RWPE2 (cell line): ENCODE measurements around the gene CEP20.

Experiments
- ATAC-seq: fragments of 200-7000 bp; cut with Tn5 transposase; 3 replicates; pipeline ENCODE4 v1.9.1; 2021; ENCODE audit warnings: low read depth
- DNase-seq: peaks from one replicate; pipeline ENCODE4 v3.0.0-alpha.2; 2020; ENCODE audit warnings: low spot score
- H3K27ac ChIP-seq: fragments of 450-650 bp; 2 replicates; pipeline ENCODE4 v1.5.1; 2017; ENCODE audit warnings: mild to moderate bottlenecking; ENCODE audit not compliant: poor library complexity, severe bottlenecking
- H3K27me3 ChIP-seq: fragments of 250-450 bp; sonication (Bioruptor Pico); 2 replicates; pipeline ENCODE4 v1.5.1; 2021; ENCODE audit warnings: mild to moderate bottlenecking, moderate library complexity; ENCODE audit not compliant: insufficient read depth, poor library complexity, severe bottlenecking
- H3K36me3 ChIP-seq: fragments of 250-450 bp; sonication (Bioruptor Pico); 2 replicates; pipeline ENCODE4 v1.5.1; 2020; ENCODE audit warnings: low read depth, mild to moderate bottlenecking, moderate library complexity
- H3K4me1 ChIP-seq: fragments of 250-450 bp; sonication (Bioruptor Pico); 2 replicates; pipeline ENCODE4 v1.5.1; 2021; ENCODE audit warnings: mild to moderate bottlenecking, moderate library complexity; ENCODE audit not compliant: insufficient read depth, poor library complexity, severe bottlenecking
- H3K4me3 ChIP-seq: fragments of 250-450 bp; sonication (Bioruptor Pico); 2 replicates; pipeline ENCODE4 v1.5.1; 2021; ENCODE audit warnings: mild to moderate bottlenecking, moderate library complexity; ENCODE audit not compliant: severe bottlenecking
- H3K9me3 ChIP-seq: fragments of 250-450 bp; sonication (Bioruptor Pico); 2 replicates; pipeline ENCODE4 v1.5.1; 2021; ENCODE audit warnings: mild to moderate bottlenecking, moderate library complexity; ENCODE audit not compliant: severe bottlenecking
- CTCF ChIP-seq: fragments of 450-650 bp; IDR thresholded peaks from one replicate; pipeline ENCODE4 v1.5.1; 2017; ENCODE audit warnings: mild to moderate bottlenecking, moderate library complexity; ENCODE audit not compliant: poor library complexity, severe bottlenecking

CEP20 gene

DNA sequence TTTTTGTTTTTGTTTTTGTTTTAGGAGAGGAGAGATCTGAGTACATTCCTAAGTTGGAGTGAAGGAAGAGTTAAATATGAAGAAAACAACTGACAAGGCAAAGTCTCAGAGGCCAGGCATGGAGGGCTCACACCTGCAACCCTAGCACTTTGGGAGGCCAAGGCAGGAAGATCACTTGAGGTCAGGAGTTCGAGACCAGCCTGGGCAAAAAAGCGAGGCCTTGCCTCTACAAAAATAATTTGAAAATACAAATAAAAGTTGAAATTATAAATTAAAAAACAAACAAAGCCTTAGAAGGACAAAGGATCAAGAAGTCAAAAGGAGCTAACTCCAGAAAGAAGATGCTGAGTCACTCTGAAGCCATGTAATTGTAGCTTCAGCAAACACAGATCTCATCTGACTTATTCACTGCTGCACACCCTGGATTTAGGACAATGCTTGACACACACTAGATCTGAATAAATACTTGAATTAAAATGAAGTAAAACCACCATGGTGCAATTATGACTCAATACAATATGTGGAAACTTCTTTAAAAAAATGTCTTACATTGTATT is 9.1 kb downstream of the CEP20 start:
- Histone ChIP-seq H3K27ac (peak overlapping the region; percentile 75), H3K9me3 (no peaks in the 10 kb centered on the region), H3K36me3 (peaks cover 51% of the 10 kb centered on the region), H3K4me1 (peaks cover 29% of the 10 kb centered on the region), H3K27me3 (no peaks in the 10 kb centered on the region), H3K4me3 (no peak overlapping the region)
- no peak for DNase-seq
- ATAC-seq, result peak; percentile 97
- TF ChIP-seq CTCF, result no peak

DNA sequence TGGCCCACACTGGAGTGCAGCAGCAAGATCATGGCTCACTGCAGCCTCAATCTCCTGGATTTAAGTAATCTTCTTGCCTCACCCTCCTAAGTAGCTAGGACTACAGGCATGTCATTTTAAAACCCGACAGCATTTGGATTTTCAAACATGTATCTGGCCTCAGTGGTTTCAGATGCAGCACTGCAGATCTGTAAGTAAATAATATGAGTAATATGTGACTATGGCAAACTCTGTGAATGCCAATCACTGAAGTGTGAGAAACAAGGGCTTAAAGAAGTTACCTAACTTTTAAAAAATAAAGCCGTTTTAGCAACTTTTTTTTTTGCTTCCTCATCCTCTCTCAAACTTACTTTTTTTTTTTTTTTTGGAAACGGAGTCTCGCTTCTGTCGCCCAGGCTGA is 11.9 kb downstream of the CEP20 start:
- no peak overlapping the region for H3K27ac ChIP-seq
- no peak overlapping the region for H3K4me3 ChIP-seq
- H3K4me1 ChIP-seq, result peaks cover 27% of the 10 kb centered on the region
- TF ChIP-seq CTCF, result no peak
- ATAC-seq (no peak), DNase-seq (no peak)
- no peaks in the 10 kb centered on the region for H3K9me3 ChIP-seq
- H3K27me3 ChIP-seq, result no peaks in the 10 kb centered on the region
- peaks cover 47% of the 10 kb centered on the region for H3K36me3 ChIP-seq

GRCh38 chr16:15874745-15875314 is 13.6 kb downstream of the CEP20 start:
- peaks cover 52% of the 10 kb centered on the region for H3K36me3 ChIP-seq
- no peaks in the 10 kb centered on the region for H3K27me3 ChIP-seq
- H3K4me3 ChIP-seq, result no peak overlapping the region
- peak; percentile 95 for TF ChIP-seq CTCF
- ATAC-seq (peak; percentile 59), DNase-seq (no peak)
- peaks cover 10% of the 10 kb centered on the region for H3K4me1 ChIP-seq
- H3K27ac ChIP-seq, result no peak overlapping the region
- H3K9me3 ChIP-seq, result no peaks in the 10 kb centered on the region

DNA sequence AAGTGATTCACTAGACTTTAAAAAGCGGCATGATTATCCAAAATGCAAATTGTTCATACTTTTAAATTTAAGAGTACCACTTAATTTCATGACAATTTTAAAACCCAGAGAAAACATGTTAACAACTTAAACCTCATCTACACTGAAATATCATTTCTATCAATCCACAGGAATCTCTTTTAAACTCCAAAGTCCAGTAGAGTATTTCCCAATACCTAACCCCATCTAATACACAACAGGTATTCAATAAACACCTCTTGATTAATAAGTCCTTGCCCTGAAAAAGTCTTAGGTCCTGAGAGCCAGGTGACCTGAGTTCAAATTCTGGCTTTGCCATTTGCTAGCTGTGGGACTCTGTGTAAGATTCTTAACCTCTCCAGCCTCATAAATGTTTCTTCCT is 14.7 kb downstream of the CEP20 start:
- ATAC-seq, result no peak
- no peak overlapping the region for H3K27ac ChIP-seq
- H3K4me3 ChIP-seq, result no peak overlapping the region
- no peaks in the 10 kb centered on the region for H3K27me3 ChIP-seq
- no peak for TF ChIP-seq CTCF
- no peaks in the 10 kb centered on the region for H3K9me3 ChIP-seq
- H3K36me3 ChIP-seq, result peaks cover 55% of the 10 kb centered on the region
- no peaks in the 10 kb centered on the region for H3K4me1 ChIP-seq
- no peak for DNase-seq

- no peak overlapping the region for H3K4me3 ChIP-seq
- DNase-seq (no peak), ATAC-seq (no peak)
- no peak for TF ChIP-seq CTCF
- peaks cover 55% of the 10 kb centered on the region for H3K36me3 ChIP-seq
- no peaks in the 10 kb centered on the region for H3K4me1 ChIP-seq
- H3K27me3 ChIP-seq, result no peaks in the 10 kb centered on the region
- H3K9me3 ChIP-seq, result no peaks in the 10 kb centered on the region
- H3K27ac ChIP-seq, result no peak overlapping the region
Measured at GRCh38 chr16:15873301-15873700, 15.1 kb downstream of the CEP20 start.
